Erythroblast (primary cell): ENCODE results near the gene STK4.

Source experiments
- GATA1 ChIP-seq: IDR thresholded peaks from 2 replicates; pipeline ENCODE4 v1.6.1; 2011; ENCODE audit warnings: low read depth, mild to moderate bottlenecking, control low read depth, low read length, moderate library complexity
- POLR2A ChIP-seq: IDR thresholded peaks from 2 replicates; pipeline ENCODE4 v1.6.1; 2011; ENCODE audit warnings: mild to moderate bottlenecking, low read length

DNA sequence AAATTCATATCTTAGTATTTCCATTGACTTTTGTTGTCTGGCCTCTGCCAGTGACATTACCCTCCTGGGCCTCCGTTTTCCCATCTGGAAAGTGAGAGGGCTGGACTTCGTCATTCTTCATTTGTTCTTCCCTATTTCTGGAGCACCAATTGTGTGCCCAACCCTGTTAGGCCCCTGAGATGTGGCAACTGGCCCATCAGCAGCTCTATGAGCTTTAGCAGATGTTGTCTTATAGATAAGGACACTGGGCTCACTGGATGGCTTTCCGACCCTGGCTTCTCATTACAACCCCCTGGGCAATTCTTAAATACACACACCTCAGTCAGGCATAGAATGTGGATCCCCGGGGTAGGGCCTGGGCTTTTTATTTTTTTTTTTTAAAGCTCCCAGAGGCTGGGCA is 41.8 kb upstream of the STK4 start:
- TF ChIP-seq POLR2A (no peak), GATA1 (no peak)
